ENCODE measurements around the gene STEAP2. TPM values are rescaled to one million over a fixed set of nuclear protein-coding genes. Genes with fewer than 3 reads are reported as not detected.

The STEAP2 gene
- total RNA-seq, 1 experiment from 2014 or later = 13.4 TPM

DNA sequence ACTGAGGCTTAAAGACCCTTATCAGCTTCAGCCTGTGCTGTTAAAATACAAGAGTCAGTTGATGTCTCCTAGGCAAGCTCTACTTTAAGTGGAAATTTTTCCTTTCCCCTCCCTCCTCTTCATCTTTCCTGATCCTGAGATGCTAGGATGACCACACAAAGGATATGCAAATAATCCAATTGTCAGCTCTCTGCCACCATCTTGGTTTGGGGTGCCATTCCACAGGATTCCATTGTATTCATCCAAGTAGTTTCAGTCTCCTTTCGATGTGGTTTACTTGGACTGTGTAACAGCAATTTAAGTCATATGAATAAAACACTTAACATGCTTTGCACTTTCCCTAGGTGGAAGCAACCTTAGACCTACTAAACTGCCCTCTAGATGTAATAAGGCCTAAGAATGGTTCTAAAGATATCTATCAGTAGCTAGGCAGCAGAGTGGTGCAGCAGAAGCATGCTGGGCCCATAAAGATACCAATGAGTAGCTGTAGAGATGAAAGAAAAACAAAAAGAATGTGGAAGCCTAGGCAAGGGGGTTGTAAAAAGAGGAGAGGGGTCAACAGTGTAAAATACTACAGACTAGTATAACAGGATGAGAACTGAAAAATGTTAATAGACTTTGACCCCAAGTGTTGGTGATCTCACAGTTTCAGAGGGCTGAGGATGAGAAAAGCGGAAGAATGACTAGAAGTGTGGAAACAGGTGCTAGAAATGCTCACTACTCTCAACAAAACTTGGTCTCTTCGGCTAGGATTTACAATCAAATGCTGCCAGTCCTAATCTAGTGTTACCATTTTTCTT is 31.0 kb downstream of the STEAP2 start (continued):
- TF ChIP-seq, protein P1, sequence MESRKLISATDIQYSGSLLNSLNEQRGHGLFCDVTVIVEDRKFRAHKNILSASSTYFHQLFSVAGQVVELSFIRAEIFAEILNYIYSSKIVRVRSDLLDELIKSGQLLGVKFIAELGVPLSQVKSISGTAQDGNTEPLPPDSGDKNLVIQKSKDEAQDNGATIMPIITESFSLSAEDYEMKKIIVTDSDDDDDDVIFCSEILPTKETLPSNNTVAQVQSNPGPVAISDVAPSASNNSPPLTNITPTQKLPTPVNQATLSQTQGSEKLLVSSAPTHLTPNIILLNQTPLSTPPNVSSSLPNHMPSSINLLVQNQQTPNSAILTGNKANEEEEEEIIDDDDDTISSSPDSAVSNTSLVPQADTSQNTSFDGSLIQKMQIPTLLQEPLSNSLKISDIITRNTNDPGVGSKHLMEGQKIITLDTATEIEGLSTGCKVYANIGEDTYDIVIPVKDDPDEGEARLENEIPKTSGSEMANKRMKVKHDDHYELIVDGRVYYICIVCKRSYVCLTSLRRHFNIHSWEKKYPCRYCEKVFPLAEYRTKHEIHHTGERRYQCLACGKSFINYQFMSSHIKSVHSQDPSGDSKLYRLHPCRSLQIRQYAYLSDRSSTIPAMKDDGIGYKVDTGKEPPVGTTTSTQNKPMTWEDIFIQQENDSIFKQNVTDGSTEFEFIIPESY (IDR thresholded peaks at IDR 0.05; ENCODE audit: extremely low read depth, insufficient replicate concordance, low read length) = no peak
- no peak for TF ChIP-seq POLR2AphosphoS5 (IDR thresholded peaks at IDR 0.05; ENCODE audit: low read depth, low read length)
- TF ChIP-seq TCF7L2 (IDR thresholded peaks at IDR 0.05; ENCODE audit: borderline replicate concordance, extremely low read depth, insufficient read depth, insufficient read length) = no peak
- no peak for TF ChIP-seq EGR1 (IDR thresholded peaks at IDR 0.05; ENCODE audit: low read depth)
- TF ChIP-seq SP1 (IDR thresholded peaks at IDR 0.05; ENCODE audit: low read depth) = no peak
- no peak for TF ChIP-seq CBX3 (IDR thresholded peaks at IDR 0.05; ENCODE audit: low read depth)
- no peak for TF ChIP-seq ELF1 (IDR thresholded peaks at IDR 0.05; ENCODE audit: borderline replicate concordance, low read depth)

DNA sequence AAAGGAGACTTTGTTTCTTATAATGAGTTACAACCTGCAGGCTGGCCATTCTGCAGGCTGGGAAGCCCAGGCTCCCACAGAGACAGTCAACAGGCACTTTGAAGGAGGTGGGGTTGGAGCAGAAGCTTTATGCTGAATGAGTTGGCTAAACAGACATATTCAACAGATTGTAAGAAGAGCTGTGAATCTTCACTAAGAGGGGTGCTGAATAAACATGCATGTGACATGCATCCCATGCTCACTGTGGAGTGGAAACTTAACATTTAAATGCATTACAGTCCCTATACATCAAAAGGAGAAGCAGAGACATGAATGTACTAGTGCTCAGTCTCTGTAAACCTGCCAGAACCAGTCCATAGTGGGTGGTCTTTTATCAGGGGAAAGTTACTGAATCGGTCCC is 32.0 kb downstream of the STEAP2 start:
- no peak overlapping the region for H3K4me3 ChIP-seq (replicated peaks in 1 of 2; ENCODE audit: low read depth in 1 of 2, low read length in 2 of 2)
- H3K4me2 ChIP-seq (ENCODE audit: low read length) = no peak overlapping the region
- ATAC-seq = no peak
- H3K27ac ChIP-seq (ENCODE audit: low read depth, low read length) = no peak overlapping the region
- no peak overlapping the region for H2AFZ ChIP-seq (ENCODE audit: low read depth, low read length, poor library complexity, severe bottlenecking)
- no peaks in the 10 kb centered on the region for H3K27me3 ChIP-seq (ENCODE audit: insufficient read depth, low read length)
- no peak for DNase-seq (ENCODE audit: low read depth, low spot score)
- H4K20me1 ChIP-seq (ENCODE audit: insufficient read depth) = no peaks in the 10 kb centered on the region
- peaks cover 2 to 15% of the 10 kb centered on the region in 2 experiments; a peak in 1 of 4 replicates for H3K4me1 ChIP-seq (ENCODE audit: control insufficient read depth in 1 of 2, insufficient read depth in 2 of 2, low read length in 2 of 2)
- no peaks in the 10 kb centered on the region for H3K79me2 ChIP-seq (ENCODE audit: insufficient read depth, low read length)
- RAD21 ChIA-PET (ENCODE audit: low non-redundant PET in 1 of 2, low total read pairs in 2 of 2, uncharacterized antibody in 2 of 2, unreplicated experiment in 2 of 2) = no interaction called here
- TF ChIP-seq SIN3A (IDR thresholded peaks at IDR 0.05; ENCODE audit: low read depth) (no peak), POLR2A (IDR thresholded peaks at IDR 0.05; ENCODE audit: borderline replicate concordance, extremely low read depth, insufficient read depth, insufficient read length) (no peak), JUND (IDR thresholded peaks at IDR 0.05) (no peak)
- BruUV-seq (replicated peaks) = no TSS peak
- H3K9me3 ChIP-seq (ENCODE audit: control insufficient read depth in 1 of 2, insufficient read depth in 1 of 2, low read depth in 1 of 2, low read length in 2 of 2) = no peaks in the 10 kb centered on the region
- H3K9me2 ChIP-seq (ENCODE audit: insufficient read depth) = no peaks in the 10 kb centered on the region
- CTCF ChIA-PET = no interaction called here
- no peaks in the 10 kb centered on the region for H3K36me3 ChIP-seq (ENCODE audit: control insufficient read depth in 1 of 2, insufficient read depth in 2 of 2, low read length in 2 of 2)
- no peak overlapping the region for H3K9ac ChIP-seq (ENCODE audit: low read length)
- intact Hi-C loops (cut with micrococcal nuclease) = no loop called here
- POLR2A ChIA-PET = no interaction called here

Measured in HCT116 (cell line).